ENCODE measurements around the gene IQSEC1. TPM values are rescaled to one million over a fixed set of nuclear protein-coding genes. Genes with fewer than 3 reads are reported as not detected.

The IQSEC1 gene
- polyA plus RNA-seq, 1 donor (not counting 4 experiments of a cell fraction or from before 2014, with no cell fraction given), result 2.8 TPM

- H3K9me1 ChIP-seq (ENCODE audit: control insufficient read depth, extremely low read depth, insufficient read depth, low read length), result no peaks in the 10 kb centered on the region
- H3K27me3 ChIP-seq (ENCODE audit: control insufficient read depth, extremely low read depth, insufficient read depth, low read length), result peaks cover 20% of the 10 kb centered on the region
- FAIRE-seq, result no peak
- no peak overlapping the region for H3K4me2 ChIP-seq (ENCODE audit: control insufficient read depth, extremely low read depth, insufficient read depth, low read depth, low read length)
- no peak overlapping the region for H3K27ac ChIP-seq (ENCODE audit: control insufficient read depth, insufficient read depth, low read length)
- H3K36me3 ChIP-seq (ENCODE audit: control insufficient read depth in 2 of 2, extremely low read depth in 1 of 2, insufficient read depth in 2 of 2, low read length in 2 of 2), result no peaks in the 10 kb centered on the region
- no peak overlapping the region for H3K9ac ChIP-seq (ENCODE audit: control insufficient read depth, extremely low read depth, insufficient read depth, low read length)
- no peak for TF ChIP-seq EZH2 (IDR thresholded peaks at IDR 0.05; ENCODE audit: low read length)
- TF ChIP-seq, protein P1, sequence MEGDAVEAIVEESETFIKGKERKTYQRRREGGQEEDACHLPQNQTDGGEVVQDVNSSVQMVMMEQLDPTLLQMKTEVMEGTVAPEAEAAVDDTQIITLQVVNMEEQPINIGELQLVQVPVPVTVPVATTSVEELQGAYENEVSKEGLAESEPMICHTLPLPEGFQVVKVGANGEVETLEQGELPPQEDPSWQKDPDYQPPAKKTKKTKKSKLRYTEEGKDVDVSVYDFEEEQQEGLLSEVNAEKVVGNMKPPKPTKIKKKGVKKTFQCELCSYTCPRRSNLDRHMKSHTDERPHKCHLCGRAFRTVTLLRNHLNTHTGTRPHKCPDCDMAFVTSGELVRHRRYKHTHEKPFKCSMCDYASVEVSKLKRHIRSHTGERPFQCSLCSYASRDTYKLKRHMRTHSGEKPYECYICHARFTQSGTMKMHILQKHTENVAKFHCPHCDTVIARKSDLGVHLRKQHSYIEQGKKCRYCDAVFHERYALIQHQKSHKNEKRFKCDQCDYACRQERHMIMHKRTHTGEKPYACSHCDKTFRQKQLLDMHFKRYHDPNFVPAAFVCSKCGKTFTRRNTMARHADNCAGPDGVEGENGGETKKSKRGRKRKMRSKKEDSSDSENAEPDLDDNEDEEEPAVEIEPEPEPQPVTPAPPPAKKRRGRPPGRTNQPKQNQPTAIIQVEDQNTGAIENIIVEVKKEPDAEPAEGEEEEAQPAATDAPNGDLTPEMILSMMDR (optimal IDR thresholded peaks at IDR 0.05 in 1 of 3, IDR thresholded peaks at IDR 0.05 in 1 of 3, conservative IDR thresholded peaks at IDR 0.05 in 1 of 3; ENCODE audit: extremely low read depth in 1 of 3, insufficient read depth in 2 of 3, low read length in 3 of 3), result no peak
- no peaks in the 10 kb centered on the region for H3K79me2 ChIP-seq (ENCODE audit: control insufficient read depth, insufficient read depth, low read length)
- no peaks in the 10 kb centered on the region for H3K9me3 ChIP-seq (ENCODE audit: control insufficient read depth, low read depth, low read length)
- no peak for DNase-seq (ENCODE audit: low read depth, low spot score)
- H4K20me1 ChIP-seq (ENCODE audit: control insufficient read depth, extremely low read depth, insufficient read depth, low read length), result no peaks in the 10 kb centered on the region
- no peak overlapping the region for H2AFZ ChIP-seq (ENCODE audit: control insufficient read depth, low read length)
- dilution Hi-C loops (cut with MboI; ENCODE audit: extremely low pct_ligation_motif_present, low sequenced_read_pairs), result no loop called here
- H3K4me3 ChIP-seq (ENCODE audit: control insufficient read depth in 2 of 3, extremely low read depth in 1 of 3, insufficient read depth in 2 of 3, low read depth in 1 of 3, low read length in 3 of 3), result no peak overlapping the region
- peaks cover 3% of the 10 kb centered on the region for H3K4me1 ChIP-seq (ENCODE audit: control insufficient read depth, extremely low read depth, insufficient read depth, low read length)
Measured at GRCh38 chr3:13025778-13026518, 47.3 kb downstream of the IQSEC1 start.

- H3K4me1 ChIP-seq (ENCODE audit: control insufficient read depth, extremely low read depth, insufficient read depth, low read length), result peaks cover 3% of the 10 kb centered on the region
- no peak overlapping the region for H3K4me2 ChIP-seq (ENCODE audit: control insufficient read depth, extremely low read depth, insufficient read depth, low read depth, low read length)
- TF ChIP-seq EZH2 (IDR thresholded peaks at IDR 0.05; ENCODE audit: low read length), result no peak
- peaks cover 29% of the 10 kb centered on the region for H3K27me3 ChIP-seq (ENCODE audit: control insufficient read depth, extremely low read depth, insufficient read depth, low read length)
- H3K9me3 ChIP-seq (ENCODE audit: control insufficient read depth, low read depth, low read length), result no peaks in the 10 kb centered on the region
- no peak overlapping the region for H3K4me3 ChIP-seq (ENCODE audit: control insufficient read depth in 2 of 3, extremely low read depth in 1 of 3, insufficient read depth in 2 of 3, low read depth in 1 of 3, low read length in 3 of 3)
- DNase-seq (ENCODE audit: low read depth, low spot score) (no peak), FAIRE-seq (no peak)
- no peaks in the 10 kb centered on the region for H3K36me3 ChIP-seq (ENCODE audit: control insufficient read depth in 2 of 2, extremely low read depth in 1 of 2, insufficient read depth in 2 of 2, low read length in 2 of 2)
- no peak overlapping the region for H2AFZ ChIP-seq (ENCODE audit: control insufficient read depth, low read length)
- H3K27ac ChIP-seq (ENCODE audit: control insufficient read depth, insufficient read depth, low read length), result no peak overlapping the region
- no peaks in the 10 kb centered on the region for H3K79me2 ChIP-seq (ENCODE audit: control insufficient read depth, insufficient read depth, low read length)
- dilution Hi-C loops (cut with MboI; ENCODE audit: extremely low pct_ligation_motif_present, low sequenced_read_pairs), result no loop called here
- no peak overlapping the region for H3K9ac ChIP-seq (ENCODE audit: control insufficient read depth, extremely low read depth, insufficient read depth, low read length)
- no peaks in the 10 kb centered on the region for H3K9me1 ChIP-seq (ENCODE audit: control insufficient read depth, extremely low read depth, insufficient read depth, low read length)
- no peaks in the 10 kb centered on the region for H4K20me1 ChIP-seq (ENCODE audit: control insufficient read depth, extremely low read depth, insufficient read depth, low read length)
Measured at GRCh38 chr3:13025090-13025489, 48.1 kb downstream of the IQSEC1 start.

GRCh38 chr3:13024765-13025065, 48.5 kb downstream of the IQSEC1 start:
- peaks cover 33% of the 10 kb centered on the region for H3K27me3 ChIP-seq (ENCODE audit: control insufficient read depth, extremely low read depth, insufficient read depth, low read length)
- H3K9ac ChIP-seq (ENCODE audit: control insufficient read depth, extremely low read depth, insufficient read depth, low read length), result no peak overlapping the region
- H4K20me1 ChIP-seq (ENCODE audit: control insufficient read depth, extremely low read depth, insufficient read depth, low read length), result no peaks in the 10 kb centered on the region
- H3K4me3 ChIP-seq (ENCODE audit: control insufficient read depth in 2 of 3, extremely low read depth in 1 of 3, insufficient read depth in 2 of 3, low read depth in 1 of 3, low read length in 3 of 3), result no peak overlapping the region
- TF ChIP-seq, protein P1 (optimal IDR thresholded peaks at IDR 0.05 in 1 of 3, IDR thresholded peaks at IDR 0.05 in 1 of 3, conservative IDR thresholded peaks at IDR 0.05 in 1 of 3; ENCODE audit: extremely low read depth in 1 of 3, insufficient read depth in 2 of 3, low read length in 3 of 3), result no peak
- TF ChIP-seq EZH2 (IDR thresholded peaks at IDR 0.05; ENCODE audit: low read length), result no peak
- H3K27ac ChIP-seq (ENCODE audit: control insufficient read depth, insufficient read depth, low read length), result no peak overlapping the region
- H3K4me2 ChIP-seq (ENCODE audit: control insufficient read depth, extremely low read depth, insufficient read depth, low read depth, low read length), result no peak overlapping the region
- dilution Hi-C loops (cut with MboI; ENCODE audit: extremely low pct_ligation_motif_present, low sequenced_read_pairs), result no loop called here
- no peak for FAIRE-seq
- no peaks in the 10 kb centered on the region for H3K9me3 ChIP-seq (ENCODE audit: control insufficient read depth, low read depth, low read length)
- H3K9me1 ChIP-seq (ENCODE audit: control insufficient read depth, extremely low read depth, insufficient read depth, low read length), result no peaks in the 10 kb centered on the region
- DNase-seq (ENCODE audit: low read depth, low spot score), result no peak
- H3K4me1 ChIP-seq (ENCODE audit: control insufficient read depth, extremely low read depth, insufficient read depth, low read length), result peaks cover 3% of the 10 kb centered on the region
- no peaks in the 10 kb centered on the region for H3K36me3 ChIP-seq (ENCODE audit: control insufficient read depth in 2 of 2, extremely low read depth in 1 of 2, insufficient read depth in 2 of 2, low read length in 2 of 2)
- H3K79me2 ChIP-seq (ENCODE audit: control insufficient read depth, insufficient read depth, low read length), result no peaks in the 10 kb centered on the region
- no peak overlapping the region for H2AFZ ChIP-seq (ENCODE audit: control insufficient read depth, low read length)
